Umbilical cord (tissue), 2 donors: Measurements from ENCODE around the gene INPP4A. TPM values are rescaled to one million over a fixed set of nuclear protein-coding genes. Genes with fewer than 3 reads are reported as not detected.

ENCODE experiments used
- DNase-seq: peaks from one replicate; pipeline ENCODE4 v3.0.0-alpha.2; 2015; ENCODE audit warnings: low spot score
- total RNA-seq: library from RNA; depleted of rRNA; stranded (reverse); fragments of >200 nt; gene quantifications from one replicate; pipeline ENCODE4 v1.2.3, GENCODE V29; 2014; ENCODE audit warnings: low replicate concordance; ENCODE audit not compliant: insufficient read depth

INPP4A gene
- total RNA-seq, 1 donor from 2014 or later = 21.7 TPM

DNA sequence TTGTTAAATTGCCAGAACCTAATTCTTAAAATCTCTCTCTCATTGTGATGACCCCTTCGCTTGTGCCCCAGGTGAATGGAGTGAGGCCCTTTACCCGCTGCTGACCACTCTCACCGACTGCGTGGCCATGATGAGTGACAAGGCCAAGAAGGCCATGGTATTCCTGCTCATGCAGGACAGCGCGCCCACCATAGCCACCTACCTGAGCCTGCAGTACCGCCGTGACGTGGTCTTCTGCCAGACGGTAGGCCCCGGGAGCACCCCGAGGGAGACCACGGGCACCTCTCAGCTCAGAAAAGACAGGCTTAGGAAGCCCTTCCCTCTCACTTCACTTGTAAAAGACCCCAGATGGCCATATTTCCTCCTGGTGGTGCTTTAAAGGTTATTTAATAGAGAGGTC, 118.7 kb downstream of the INPP4A start:
- no peak for DNase-seq

DNA sequence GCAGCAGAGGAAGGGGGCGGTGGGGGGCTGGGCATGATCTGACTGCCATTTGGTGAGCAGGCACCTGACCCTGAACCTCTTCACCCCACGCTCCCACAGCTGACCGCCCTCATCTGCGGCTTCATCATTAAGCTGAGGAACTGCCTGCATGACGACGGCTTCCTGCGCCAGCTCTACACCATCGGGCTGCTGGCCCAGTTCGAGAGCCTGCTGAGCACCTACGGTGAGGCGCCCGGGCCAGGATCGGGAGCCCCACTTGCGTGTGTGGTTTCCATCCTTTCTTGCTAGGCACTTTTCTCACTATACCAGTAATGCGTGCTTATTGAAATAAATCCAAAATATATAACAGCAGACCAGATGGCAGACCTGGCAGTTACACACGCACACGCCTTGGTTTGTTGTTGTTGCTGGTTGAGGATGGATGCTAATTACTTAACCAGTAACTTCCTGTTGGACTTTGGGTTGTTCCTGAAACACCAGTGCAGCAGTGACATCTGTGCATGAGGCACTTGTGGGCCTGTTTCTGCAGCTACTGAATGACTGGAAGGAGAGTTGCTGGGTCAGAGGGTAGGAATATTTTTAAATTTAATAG, 120.0 kb downstream of the INPP4A start:
- no peak for DNase-seq

DNA sequence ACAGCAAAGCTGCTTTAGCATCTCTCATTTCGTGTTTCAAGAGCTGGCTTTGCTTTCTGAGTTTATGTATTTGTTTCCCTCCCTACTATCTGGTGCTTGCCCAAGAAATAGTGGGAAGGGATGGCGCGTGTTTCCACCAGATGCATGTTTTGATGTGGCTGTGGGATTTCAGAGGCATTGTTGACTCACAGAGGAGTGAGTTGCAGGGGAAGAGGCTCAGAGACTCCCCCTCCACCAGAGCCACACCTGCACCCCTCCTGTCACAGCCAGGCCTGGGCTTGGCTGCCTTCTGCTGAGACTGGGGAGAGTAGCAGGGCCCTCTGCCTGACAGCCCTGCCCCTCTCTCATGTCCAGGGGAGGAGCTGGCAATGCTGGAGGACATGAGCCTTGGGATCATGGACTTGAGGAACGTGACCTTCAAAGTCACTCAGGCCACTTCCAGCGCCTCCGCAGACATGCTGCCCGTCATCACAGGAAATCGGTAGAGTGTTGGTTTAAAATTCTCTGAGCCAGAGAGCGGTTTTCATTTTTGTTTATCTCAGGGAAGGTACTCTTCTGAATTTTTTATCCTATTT, 120.7 kb downstream of the INPP4A start:
- no peak for DNase-seq

DNA sequence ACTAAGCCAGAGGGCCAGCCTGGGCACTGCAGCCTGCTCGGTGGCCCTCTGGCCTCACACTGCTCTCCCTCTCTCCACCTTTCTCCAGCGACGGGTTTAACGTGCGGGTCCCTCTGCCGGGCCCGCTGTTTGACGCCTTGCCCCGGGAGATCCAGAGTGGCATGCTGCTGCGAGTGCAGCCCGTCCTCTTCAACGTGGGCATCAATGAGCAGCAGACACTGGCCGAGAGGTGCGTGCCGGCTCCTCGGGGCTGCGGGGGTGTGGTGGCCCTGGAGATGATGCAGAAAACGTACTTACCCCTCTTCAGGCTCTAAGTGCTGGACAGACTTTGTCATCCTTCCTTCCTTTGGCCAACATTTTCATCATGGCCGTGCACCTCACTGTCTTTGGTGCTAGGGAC, 121.3 kb downstream of the INPP4A start:
- no peak for DNase-seq

DNA sequence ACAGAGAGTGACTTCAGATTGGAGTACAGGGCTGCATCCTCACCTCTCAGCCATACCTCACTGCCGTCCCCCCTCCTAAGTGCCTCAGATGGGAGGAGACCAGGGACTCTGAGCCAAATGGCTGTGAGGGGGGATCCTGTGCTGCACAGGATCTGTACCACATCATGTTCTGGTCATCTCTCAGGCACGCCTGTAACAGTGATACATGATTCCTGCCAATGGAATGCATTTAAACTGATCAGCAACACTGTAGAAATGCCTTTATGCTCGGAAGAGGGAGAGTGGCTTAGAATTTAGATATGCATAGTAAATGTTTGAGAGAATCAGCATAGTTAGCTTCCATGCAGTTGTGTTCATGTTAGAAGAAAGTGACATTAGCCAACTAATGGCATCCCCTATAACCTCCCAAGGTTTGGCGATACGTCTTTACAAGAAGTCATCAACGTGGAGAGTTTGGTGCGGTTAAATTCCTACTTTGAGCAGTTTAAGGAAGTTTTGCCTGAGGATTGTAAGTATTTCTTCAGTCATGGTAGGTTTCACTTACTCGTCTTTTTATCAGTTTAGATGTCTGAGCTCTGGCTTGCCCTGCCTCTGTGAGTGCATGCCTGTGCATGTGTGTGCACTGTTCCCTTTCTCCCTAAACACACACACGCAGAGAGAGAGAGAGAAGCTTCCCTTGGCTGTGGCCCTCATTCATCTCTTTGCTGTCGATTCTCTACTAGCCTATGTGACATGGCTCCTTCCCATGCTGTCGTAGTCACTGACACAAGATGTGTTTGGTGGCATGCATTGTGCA, 123.7 kb downstream of the INPP4A start:
- peak; percentile 26 for DNase-seq

DNA sequence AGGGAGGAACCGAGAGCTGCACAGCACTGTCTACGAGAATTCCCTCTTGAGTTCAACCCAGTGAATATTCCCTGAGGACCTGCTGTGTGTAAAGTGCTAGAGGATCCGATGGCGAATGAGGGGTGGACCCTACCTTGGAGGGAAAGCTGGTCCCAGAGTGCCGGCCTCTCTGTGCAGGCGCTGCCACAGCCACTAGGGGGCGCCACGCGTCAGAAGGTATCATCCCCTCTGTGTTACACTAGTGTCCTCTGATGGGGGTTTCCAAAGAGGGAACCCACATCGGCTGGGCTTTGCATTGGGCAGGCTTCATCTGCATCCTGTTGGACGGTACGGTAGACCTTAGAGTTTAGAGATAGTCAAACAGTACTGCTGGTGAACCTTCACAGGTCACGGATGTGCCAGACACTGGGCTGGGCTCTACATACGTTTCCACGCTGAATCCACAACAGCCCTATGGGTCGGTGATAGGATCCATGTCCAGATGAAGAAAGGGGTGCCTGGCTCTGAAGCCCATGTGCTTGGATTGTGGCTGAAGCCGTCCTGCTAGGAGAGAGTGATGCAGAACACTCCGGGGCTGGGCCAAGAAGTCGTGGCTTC, 124.6 kb downstream of the INPP4A start:
- DNase-seq = no peak

DNA sequence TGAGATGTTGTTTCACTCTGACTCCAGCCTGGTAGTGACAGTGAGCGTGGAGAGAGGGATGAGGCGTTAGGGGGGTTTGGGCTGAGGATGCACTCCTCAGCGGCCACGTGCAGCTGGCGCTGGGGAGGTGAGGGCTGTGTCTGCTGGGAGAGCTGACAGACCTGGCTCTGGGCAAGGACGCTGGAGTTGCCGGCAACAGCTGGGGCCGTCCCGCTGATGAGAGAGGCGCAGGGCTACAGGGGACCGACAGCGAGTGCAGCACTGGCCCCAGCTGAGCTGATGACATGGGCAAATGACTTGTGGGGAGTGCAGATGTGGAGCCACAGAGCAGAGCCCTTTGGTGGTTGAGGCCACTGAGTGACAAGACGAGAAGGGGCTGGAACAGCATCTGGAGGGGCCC, 125.3 kb downstream of the INPP4A start:
- no peak for DNase-seq

DNA sequence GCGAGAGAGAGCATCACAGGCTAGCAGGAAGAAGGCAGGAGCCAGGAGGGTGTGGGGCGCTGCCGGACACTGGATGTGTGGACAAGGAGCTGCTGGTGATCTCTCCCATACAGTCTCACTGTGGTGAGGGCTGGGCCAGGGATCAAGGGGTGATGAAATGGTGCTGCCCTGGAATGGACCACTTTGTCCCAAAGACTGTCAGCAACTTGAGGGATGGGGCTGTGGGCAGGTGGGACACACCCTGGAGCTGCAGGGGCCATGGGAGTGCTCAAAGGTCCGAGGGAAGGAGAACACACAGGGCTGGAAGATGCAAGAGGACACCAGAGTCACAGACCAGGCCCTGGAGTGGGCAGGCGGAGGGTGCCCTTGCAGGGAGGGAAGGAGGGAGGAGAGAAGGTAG, 125.7 kb downstream of the INPP4A start:
- no peak for DNase-seq

DNA sequence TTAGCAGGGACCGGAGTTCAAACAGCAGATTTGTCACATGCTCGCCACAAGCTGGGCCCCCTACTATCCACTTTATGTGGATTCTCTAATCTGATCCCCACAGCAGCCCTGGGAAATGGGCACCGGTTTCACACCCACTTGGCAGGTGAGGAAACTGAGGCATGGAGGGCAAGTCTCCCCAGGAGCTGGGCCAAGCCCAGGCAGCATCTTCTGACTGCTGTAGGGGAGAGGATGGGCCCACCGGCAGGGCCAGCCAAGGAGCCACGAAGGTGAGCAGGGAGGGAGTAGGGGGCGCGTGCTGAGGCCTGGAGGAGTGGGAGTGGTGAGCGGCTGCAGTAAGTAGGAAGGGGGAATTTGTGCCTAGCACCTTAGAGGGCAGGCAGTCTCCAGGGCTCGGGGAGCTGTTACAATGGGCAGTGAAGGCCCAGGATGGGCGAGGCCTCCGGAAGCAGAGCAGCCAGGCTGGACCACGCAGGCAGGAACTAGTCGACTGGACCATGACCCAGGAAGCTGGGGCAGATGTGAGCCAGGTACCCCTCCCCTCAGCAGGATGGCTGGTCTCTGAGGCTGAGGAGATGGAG, 126.6 kb downstream of the INPP4A start:
- no peak for DNase-seq

DNA sequence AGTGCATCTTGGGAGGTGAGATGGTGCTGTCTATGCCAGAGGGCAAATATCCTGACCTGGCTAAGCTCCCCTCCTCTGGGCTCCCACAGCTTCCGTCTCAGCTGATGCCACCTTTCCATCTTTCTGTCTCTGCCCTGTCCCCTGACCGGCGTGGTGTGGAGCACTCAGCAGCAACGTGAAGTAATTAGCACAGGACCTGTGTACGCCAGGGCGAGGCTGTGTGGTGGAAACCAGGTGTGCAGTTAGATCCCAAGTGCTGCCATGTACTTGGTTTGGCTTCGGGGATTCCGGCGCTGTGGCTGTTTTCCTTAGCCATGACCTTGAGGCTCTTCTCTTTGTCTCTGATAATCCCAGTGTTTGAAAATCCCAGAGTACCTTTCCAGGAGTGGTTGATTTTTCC, 127.1 kb downstream of the INPP4A start:
- DNase-seq = no peak

DNA sequence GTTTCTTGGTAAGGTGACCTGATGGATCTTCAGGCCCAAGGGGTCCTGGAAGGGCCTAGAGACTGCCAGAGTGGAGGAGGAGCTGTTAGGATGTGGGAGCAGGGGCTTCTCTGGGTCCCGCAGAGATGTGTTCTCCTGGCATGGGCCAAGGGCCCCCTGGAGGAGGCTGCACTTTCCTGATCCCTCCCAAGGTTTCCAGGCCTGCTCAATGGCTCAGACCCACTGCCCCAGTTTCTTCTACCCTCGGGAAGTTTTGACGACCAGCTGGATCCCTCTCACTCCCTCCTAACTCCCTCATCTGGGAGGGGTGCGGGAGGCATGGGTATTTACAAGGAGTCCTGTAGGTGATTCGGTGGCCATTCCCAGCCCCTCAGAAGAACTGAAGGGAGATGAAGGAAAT, 127.6 kb downstream of the INPP4A start:
- no peak for DNase-seq

DNA sequence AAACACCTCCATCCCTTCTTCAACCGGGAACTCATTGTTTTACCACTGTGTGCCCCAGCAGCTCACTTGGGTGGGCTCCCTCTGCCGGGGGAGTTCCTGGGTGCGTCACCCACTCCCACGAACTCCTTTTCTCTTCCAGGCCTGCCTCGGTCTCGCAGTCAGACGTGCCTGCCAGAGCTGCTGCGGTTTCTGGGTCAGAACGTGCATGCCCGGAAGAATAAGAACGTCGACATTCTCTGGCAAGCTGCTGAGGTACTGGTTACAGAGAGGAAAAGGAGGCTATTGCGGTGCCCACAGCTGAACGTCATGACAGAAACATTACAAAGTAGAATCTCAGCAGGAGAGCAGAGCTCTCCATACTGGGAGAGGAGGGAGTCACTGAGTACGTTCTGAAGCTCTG, 128.0 kb downstream of the INPP4A start:
- no peak for DNase-seq

DNA sequence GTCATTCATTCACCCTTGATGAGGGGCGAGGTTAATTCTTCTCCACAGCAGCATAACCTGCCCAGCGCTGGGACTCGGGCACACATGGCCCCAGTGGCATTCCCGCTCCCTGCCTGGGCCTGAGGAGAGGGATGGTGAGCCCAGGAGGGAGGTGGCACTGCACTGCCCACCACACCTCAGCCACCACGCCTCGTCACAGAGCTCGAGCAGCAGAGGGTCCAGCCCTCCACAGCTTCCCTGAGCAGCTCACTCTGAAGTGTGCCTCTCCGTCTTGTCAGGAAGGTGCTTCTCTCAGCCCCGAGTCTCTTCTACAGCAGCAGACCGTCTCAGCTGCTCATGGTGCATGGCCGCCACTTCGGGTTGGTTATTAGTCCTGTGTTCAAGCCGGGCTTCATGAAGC, 128.8 kb downstream of the INPP4A start:
- DNase-seq = no peak

DNA sequence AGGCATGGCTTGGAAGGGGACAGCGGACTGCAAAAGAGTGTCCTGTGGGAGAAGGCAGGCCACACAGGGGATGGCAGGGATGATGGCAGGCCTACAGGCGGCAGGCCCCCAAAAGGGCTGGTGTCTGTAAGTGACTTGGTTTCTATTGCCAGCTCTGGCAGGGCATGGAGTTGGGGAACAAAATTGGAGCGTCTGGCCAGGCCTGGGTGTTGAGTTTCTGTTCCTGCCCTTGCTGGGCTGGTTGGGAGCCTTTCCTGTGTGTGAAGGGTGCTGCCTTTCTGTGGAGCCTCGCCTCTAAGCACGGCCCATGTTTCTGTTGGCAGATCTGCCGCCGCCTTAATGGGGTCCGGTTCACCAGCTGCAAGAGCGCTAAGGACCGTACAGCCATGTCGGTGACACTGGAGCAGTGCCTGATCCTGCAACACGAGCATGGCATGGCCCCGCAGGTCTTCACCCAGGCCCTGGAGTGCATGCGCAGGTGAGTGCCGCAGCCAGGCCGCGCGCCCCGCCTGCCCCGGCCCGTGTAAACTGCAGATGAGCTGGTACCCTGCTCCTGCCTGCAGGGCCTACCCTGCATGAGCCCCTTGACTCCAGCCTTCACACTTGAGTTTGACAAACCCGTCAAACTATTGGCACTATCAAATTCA, 132.1 kb downstream of the INPP4A start:
- DNase-seq = no peak

DNA sequence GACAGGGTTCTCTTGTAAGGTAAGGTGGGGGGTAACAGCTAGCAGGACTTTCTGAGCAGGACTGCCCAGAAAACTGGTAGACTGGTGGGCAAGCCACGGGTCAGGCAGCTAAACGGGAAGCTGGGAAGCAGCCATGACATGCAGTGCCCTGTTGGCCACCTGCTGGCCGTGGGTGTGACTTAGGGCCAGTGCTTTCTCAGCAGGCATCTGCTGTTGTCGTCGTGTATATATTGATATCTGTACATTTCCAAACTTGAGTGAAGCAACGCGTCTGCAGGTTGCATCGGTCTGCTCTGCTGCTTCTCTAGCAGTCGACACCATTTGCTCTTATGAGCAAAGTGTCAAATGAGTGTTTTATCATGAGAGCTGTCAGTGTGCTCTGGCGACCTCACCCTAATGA, 132.7 kb downstream of the INPP4A start:
- no peak for DNase-seq

DNA sequence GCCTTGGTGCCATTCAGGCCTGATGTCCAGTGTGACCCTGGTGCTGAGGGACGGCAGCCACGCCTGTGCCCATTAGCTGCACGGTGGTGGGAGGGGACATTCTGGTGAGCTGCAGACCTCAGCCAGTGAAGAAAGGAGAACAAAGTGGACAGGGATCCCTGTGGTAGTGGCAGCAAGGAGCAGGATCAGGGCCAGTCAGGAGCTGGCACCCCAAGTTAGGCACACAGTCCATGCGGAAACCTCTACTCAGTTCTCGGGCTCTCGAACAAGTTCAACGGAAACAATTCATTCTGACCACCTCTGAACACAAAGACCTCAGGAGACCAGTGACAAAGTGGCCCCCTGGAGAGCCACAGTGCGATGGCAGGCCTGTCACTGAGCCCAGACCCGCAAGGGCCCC, 133.6 kb downstream of the INPP4A start:
- DNase-seq = no peak

DNA sequence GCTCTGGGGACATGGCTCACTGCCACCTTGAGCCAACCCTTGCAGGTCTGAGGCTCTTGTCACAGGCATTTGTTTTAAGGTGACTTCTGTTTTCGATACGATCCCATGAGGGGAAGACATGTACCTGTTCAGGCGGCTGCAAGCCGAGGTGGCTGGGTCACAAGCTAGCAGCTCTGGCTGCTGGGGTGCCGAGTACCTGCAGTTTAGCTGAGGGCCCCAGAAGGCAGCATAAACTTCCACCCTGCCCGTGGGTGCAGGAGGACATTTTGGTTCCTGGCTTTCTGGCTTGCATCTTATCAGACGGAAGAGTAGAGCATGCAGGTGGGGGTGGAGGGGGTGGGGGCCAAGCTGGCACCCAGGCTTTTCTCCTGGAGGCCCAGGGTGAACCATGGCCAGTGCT, 135.3 kb downstream of the INPP4A start:
- no peak for DNase-seq

DNA sequence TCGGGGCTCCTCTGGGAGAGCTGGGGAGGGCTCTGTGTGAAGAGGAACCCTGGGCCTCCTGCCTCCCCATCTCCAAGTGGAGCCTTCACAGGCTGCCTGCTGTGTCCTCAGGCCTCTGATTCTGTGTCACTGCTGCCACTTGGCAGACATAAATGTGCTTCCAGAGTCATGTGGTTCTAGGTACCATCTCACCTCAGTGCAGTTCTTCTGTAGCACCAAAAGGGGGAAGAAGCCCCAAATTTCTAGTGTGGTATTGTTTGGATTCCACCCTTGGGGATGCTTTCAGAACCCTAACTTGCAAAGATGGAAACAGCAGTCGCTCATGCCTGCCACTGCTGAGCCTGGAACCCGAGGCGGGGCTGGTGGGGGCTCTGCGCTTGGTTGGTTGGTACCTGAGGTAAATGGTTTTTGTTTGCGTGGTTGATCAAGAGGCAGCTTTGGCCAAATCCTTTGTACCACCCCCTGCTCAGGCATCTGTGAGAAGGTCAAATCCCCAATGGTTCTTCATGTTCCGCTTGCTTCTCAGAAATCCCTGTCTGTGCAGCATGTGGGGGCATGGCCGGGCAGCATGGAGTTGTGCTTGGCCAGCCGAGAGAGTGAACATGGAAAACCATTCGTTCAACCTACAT, 136.1 kb downstream of the INPP4A start:
- no peak for DNase-seq

DNA sequence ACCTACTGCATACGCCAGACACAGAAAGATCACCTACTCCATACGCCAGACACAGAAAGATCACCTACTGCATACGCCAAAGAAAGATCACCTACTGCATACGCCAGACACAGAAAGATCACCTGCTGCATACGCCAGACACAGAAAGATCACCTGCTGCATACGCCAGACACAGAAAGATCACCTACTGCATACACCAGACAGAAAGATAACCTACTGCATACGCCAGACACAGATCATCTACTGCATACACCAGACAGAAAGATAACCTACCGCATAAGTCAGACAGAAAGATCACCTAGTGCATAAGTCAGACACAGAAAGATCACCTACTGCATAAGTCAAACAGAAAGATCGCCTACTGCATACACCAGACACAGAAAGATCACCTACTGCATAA, 137.9 kb downstream of the INPP4A start:
- DNase-seq = no peak

DNA sequence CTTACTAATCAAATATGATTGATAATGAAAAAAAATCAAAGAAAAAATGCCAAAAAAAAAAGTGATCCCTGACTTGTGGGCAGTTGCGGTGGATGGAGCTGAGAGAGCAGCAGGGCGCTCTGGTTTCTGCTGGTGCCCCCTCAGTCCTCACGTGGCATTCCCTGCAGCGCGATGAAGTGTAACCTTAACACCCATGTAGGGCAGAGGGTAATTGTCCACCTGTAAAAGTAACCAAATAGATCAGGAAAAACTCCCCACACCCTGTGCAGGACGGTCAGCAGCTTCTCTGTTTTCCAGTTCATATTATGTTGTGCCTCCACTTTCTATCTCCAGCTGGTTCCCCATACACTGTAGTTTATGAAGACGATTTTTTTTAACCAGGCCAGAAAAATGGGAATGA, 138.6 kb downstream of the INPP4A start:
- no peak for DNase-seq

DNA sequence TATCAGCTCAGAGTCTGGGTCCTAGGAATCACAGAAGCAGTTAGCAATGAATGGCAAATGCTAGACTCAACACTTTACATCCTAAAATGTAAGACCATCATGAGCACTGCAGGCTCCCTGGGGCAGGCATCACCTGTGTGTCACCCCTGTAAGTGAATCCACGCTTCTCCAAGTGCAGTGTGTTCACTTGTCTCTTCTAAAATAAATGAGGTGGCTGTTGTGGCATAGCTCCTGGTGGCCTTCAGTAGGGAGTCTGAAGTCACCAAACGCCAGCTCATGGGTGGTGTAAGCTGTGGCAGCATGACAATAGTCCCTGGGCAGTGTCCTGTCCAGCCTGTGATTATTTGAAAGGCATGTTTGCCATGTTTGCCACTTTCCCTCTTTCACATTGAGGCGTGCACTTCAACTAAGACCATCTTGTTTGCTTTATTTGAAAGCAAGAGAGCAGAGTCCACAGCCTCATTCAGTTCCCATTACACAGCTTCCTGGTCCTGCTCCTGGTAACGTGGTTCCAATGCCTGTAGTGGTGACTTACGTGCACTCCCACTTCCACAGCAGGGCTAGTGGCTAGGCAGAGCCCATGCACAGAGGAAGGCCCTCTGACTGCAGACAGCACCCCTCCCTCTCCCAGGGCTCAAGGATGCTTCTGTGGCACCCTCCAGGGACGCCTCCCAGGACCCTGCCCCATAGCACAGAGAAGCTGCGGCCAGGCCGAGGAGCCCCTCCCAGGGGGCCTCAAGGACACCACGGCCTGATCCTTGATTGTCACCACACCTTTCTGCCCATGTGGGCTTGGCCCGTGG, 139.4 kb downstream of the INPP4A start:
- DNase-seq = no peak
